GM12878 (cell line): ENCODE results near the gene SCLY. TPM values are rescaled to one million over a fixed set of nuclear protein-coding genes. Genes with fewer than 3 reads are reported as not detected.
A peak's percentile ranks its signal among the peaks of the same experiment; 100 is the strongest.

Experiments
- ATF7 ChIP-seq: fragments of 450-650 bp; IDR thresholded peaks from 2 replicates; pipeline ENCODE4 v1.6.1; 2016; ENCODE audit warnings: low read depth, mild to moderate bottlenecking
- BACH1 ChIP-seq: fragments of 450-650 bp; IDR thresholded peaks from 2 replicates; pipeline ENCODE4 v1.6.1; 2017; ENCODE audit warnings: mild to moderate bottlenecking, borderline replicate concordance
- CBX5 ChIP-seq: sonication (generic); IDR thresholded peaks from 2 replicates; pipeline ENCODE4 v1.6.1; 2016; ENCODE audit warnings: low read depth, moderate library complexity, mild to moderate bottlenecking, inconsistent platforms
- CHD4 ChIP-seq: fragments of 200-600 bp; sonication (generic); IDR thresholded peaks from 2 replicates; pipeline ENCODE4 v1.6.1; 2016; ENCODE audit warnings: mild to moderate bottlenecking
- CREM ChIP-seq: IDR thresholded peaks from 2 replicates; pipeline ENCODE4 v1.6.1; 2014; ENCODE audit warnings: antibody characterized with exemption, low read depth
- ESRRA ChIP-seq: IDR thresholded peaks from 2 replicates; pipeline ENCODE4 v1.6.1; 2012; ENCODE audit warnings: mild to moderate bottlenecking, low read length, improper control_type of control experiment
- IKZF2 ChIP-seq, 2 experiments: fragments of 450-650 bp; IDR thresholded peaks; 2 replicates each; pipeline ENCODE4 v1.6.1; 2017; ENCODE audit warnings: mild to moderate bottlenecking in 2 of 2, moderate library complexity in 2 of 2
- MTA3 ChIP-seq: IDR thresholded peaks from 2 replicates; pipeline ENCODE4 v1.6.1; 2012; ENCODE audit warnings: low read length, inconsistent platforms, borderline replicate concordance
- NBN ChIP-seq: fragments of 450-650 bp; IDR thresholded peaks from 2 replicates; pipeline ENCODE4 v1.6.1; 2016
- NR2C2 ChIP-seq: IDR thresholded peaks from 2 replicates; pipeline ENCODE4 v1.6.1; 2011; ENCODE audit warnings: borderline replicate concordance, low read depth; ENCODE audit not compliant: control insufficient read depth, insufficient read length
- SMAD1 ChIP-seq: fragments of 450-650 bp; IDR thresholded peaks from 2 replicates; pipeline ENCODE4 v1.6.1; 2018; ENCODE audit warnings: mild to moderate bottlenecking, low read depth; ENCODE audit not compliant: partially characterized antibody
- TCF12 ChIP-seq: IDR thresholded peaks from 2 replicates; pipeline ENCODE4 v1.6.1; 2011; ENCODE audit warnings: low read depth, mild to moderate bottlenecking, low read length
- ZBTB33 ChIP-seq: fragments of 450-650 bp; IDR thresholded peaks from 2 replicates; pipeline ENCODE4 v1.6.1; 2017; ENCODE audit warnings: mild to moderate bottlenecking
- ZZZ3 ChIP-seq: IDR thresholded peaks from 2 replicates; pipeline ENCODE4 v1.6.1; 2011; ENCODE audit warnings: low read depth; ENCODE audit not compliant: control insufficient read depth, insufficient read length
- polyA plus RNA-seq, 11 experiments: library from polyadenylated mRNA; depleted of rRNA in 4 of 11; unstranded in 6 of 11; stranded (reverse) in 5 of 11; fragments of >200 nt; fragmentation: Nextera tagmentation in 4 of 11; fragmentation: Illumina TruSeq in 1 of 11; extraction: Ambion mirVana in 4 of 11; extraction: Trizol in 1 of 11; gene quantifications; 1 replicate in 1 of 11; 2 replicates in 10 of 11; pipeline versions ENCODE4 v1.2.1 to v1.2.3, GENCODE V29; 2011 to 2016; ENCODE audit warnings: inconsistent platforms in 2 of 11, missing spikeins in 2 of 11, low read depth in 1 of 11
- total RNA-seq, 4 experiments: library from RNA; depleted of rRNA in 3 of 4; stranded (reverse); fragments of >200 nt in 3 of 4; fragmentation: Illumina TruSeq in 1 of 4; extraction: Trizol in 1 of 4; gene quantifications; 2 replicates each; pipeline versions ENCODE4 v1.2.1 to v1.2.3, GENCODE V29; 2013 to 2021
- TF ChIP-seq, protein P1 (sequence below): fragments of 450-650 bp; IDR thresholded peaks from 2 replicates; pipeline ENCODE4 v1.6.1; 2016; ENCODE audit warnings: mild to moderate bottlenecking
- TF ChIP-seq, protein P2 (sequence below): fragments of 450-650 bp; IDR thresholded peaks from 2 replicates; pipeline ENCODE4 v1.6.1; 2017; ENCODE audit warnings: mild to moderate bottlenecking, moderate library complexity
- TF ChIP-seq, protein P3 (sequence below): fragments of 450-650 bp; IDR thresholded peaks from 2 replicates; pipeline ENCODE4 v1.6.1; 2018; ENCODE audit warnings: borderline replicate concordance, mild to moderate bottlenecking; ENCODE audit not compliant: partially characterized antibody
- TF ChIP-seq, protein P4 (sequence below), 3 experiments: IDR thresholded peaks in 2 of 3; conservative IDR thresholded peaks in 1 of 3; 2 replicates each; pipeline ENCODE4 v1.5.1; 2011; ENCODE audit warnings: low read depth in 3 of 3, low read length in 3 of 3, mild to moderate bottlenecking in 3 of 3, control low read depth in 2 of 3, moderate library complexity in 2 of 3, inconsistent platforms in 1 of 3, mixed read lengths in 1 of 3; ENCODE audit not compliant: control insufficient read depth in 2 of 3, insufficient read depth in 1 of 3; ENCODE audit errors: extremely low read depth in 1 of 3

SCLY gene
- total and polyA plus RNA-seq, 10 of the 15 experiments (the other 5 are each of a cell fraction or from before 2014, with no cell fraction given), result 3.3 to 49.1 (median 32.3) TPM

- TF ChIP-seq, protein P1, sequence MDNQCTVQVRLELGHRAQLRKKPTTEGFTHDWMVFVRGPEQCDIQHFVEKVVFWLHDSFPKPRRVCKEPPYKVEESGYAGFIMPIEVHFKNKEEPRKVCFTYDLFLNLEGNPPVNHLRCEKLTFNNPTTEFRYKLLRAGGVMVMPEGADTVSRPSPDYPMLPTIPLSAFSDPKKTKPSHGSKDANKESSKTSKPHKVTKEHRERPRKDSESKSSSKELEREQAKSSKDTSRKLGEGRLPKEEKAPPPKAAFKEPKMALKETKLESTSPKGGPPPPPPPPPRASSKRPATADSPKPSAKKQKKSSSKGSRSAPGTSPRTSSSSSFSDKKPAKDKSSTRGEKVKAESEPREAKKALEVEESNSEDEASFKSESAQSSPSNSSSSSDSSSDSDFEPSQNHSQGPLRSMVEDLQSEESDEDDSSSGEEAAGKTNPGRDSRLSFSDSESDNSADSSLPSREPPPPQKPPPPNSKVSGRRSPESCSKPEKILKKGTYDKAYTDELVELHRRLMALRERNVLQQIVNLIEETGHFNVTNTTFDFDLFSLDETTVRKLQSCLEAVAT, result no peak
- peak; percentile 49 to 57; a peak in 2 of 4 replicates for TF ChIP-seq IKZF2 (IDR thresholded peaks at IDR 0.05)
- TF ChIP-seq, protein P2, sequence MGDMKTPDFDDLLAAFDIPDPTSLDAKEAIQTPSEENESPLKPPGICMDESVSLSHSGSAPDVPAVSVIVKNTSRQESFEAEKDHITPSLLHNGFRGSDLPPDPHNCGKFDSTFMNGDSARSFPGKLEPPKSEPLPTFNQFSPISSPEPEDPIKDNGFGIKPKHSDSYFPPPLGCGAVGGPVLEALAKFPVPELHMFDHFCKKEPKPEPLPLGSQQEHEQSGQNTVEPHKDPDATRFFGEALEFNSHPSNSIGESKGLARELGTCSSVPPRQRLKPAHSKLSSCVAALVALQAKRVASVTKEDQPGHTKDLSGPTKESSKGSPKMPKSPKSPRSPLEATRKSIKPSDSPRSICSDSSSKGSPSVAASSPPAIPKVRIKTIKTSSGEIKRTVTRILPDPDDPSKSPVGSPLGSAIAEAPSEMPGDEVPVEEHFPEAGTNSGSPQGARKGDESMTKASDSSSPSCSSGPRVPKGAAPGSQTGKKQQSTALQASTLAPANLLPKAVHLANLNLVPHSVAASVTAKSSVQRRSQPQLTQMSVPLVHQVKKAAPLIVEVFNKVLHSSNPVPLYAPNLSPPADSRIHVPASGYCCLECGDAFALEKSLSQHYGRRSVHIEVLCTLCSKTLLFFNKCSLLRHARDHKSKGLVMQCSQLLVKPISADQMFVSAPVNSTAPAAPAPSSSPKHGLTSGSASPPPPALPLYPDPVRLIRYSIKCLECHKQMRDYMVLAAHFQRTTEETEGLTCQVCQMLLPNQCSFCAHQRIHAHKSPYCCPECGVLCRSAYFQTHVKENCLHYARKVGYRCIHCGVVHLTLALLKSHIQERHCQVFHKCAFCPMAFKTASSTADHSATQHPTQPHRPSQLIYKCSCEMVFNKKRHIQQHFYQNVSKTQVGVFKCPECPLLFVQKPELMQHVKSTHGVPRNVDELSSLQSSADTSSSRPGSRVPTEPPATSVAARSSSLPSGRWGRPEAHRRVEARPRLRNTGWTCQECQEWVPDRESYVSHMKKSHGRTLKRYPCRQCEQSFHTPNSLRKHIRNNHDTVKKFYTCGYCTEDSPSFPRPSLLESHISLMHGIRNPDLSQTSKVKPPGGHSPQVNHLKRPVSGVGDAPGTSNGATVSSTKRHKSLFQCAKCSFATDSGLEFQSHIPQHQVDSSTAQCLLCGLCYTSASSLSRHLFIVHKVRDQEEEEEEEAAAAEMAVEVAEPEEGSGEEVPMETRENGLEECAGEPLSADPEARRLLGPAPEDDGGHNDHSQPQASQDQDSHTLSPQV, result no peak
- no peak for TF ChIP-seq CBX5
- TF ChIP-seq ZZZ3, result no peak
- no peak for TF ChIP-seq CHD4
- TF ChIP-seq, protein P3, sequence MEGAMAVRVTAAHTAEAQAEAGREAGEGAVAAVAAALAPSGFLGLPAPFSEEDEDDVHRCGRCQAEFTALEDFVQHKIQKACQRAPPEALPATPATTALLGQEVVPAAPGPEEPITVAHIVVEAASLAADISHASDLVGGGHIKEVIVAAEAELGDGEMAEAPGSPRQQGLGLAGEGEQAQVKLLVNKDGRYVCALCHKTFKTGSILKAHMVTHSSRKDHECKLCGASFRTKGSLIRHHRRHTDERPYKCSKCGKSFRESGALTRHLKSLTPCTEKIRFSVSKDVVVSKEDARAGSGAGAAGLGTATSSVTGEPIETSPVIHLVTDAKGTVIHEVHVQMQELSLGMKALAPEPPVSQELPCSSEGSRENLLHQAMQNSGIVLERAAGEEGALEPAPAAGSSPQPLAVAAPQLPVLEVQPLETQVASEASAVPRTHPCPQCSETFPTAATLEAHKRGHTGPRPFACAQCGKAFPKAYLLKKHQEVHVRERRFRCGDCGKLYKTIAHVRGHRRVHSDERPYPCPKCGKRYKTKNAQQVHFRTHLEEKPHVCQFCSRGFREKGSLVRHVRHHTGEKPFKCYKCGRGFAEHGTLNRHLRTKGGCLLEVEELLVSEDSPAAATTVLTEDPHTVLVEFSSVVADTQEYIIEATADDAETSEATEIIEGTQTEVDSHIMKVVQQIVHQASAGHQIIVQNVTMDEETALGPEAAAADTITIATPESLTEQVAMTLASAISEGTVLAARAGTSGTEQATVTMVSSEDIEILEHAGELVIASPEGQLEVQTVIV, result no peak
- TF ChIP-seq, protein P4, sequence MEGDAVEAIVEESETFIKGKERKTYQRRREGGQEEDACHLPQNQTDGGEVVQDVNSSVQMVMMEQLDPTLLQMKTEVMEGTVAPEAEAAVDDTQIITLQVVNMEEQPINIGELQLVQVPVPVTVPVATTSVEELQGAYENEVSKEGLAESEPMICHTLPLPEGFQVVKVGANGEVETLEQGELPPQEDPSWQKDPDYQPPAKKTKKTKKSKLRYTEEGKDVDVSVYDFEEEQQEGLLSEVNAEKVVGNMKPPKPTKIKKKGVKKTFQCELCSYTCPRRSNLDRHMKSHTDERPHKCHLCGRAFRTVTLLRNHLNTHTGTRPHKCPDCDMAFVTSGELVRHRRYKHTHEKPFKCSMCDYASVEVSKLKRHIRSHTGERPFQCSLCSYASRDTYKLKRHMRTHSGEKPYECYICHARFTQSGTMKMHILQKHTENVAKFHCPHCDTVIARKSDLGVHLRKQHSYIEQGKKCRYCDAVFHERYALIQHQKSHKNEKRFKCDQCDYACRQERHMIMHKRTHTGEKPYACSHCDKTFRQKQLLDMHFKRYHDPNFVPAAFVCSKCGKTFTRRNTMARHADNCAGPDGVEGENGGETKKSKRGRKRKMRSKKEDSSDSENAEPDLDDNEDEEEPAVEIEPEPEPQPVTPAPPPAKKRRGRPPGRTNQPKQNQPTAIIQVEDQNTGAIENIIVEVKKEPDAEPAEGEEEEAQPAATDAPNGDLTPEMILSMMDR (IDR thresholded peaks at IDR 0.05 in 2 of 3, conservative IDR thresholded peaks at IDR 0.05 in 1 of 3; ENCODE audit: control insufficient read depth in 2 of 3, extremely low read depth in 1 of 3, insufficient read depth in 1 of 3, low read depth in 3 of 3, low read length in 3 of 3), result no peak
- TF ChIP-seq BACH1, result peak; percentile 97
- no peak for TF ChIP-seq ZBTB33
- 0 out of 2 replicates have a peak, but pooled peaks have one; percentile 23 for TF ChIP-seq TCF12
- TF ChIP-seq SMAD1, result no peak
- TF ChIP-seq CREM, result peak; percentile 89; the same call in 1 of the 2 replicates
- TF ChIP-seq ESRRA, result no peak
- peak; percentile 69 for TF ChIP-seq NR2C2
- no peak for TF ChIP-seq MTA3
- peak; percentile 29; the same call in 1 of the 2 replicates for TF ChIP-seq NBN
- no peak for TF ChIP-seq ATF7
These were observed at the start of gene SCLY (continued) for GRCh38 chr2:238060542-238061314.
